ENCODE data around the gene FHAD1. TPM values are rescaled to one million over a fixed set of nuclear protein-coding genes. Genes with fewer than 3 reads are reported as not detected.

The FHAD1 gene
- total RNA-seq, 1 experiment from 2014 or later = 3.5 TPM

DNA sequence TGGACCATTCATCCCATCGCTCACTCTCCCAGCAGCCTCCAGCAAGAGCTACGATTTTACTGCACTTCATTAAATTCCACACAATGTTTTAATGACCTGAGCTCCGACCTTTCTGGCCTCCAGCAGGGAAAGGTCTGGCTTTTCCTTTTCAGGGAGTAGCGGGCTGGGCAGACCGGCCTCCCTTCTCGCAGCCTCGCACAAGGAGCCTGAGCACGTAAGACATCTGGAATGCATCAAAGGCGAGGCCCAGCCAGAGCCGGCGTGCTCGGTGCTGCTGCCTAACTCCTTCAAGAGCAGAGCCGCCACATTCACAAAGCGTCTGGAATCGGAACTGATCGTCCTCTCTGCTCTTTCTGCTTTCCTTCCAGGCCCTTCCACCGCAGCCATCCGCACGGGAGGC is 32.5 kb upstream of the FHAD1 start:
- RAD21 ChIA-PET (ENCODE audit: low non-redundant PET in 1 of 2, low total read pairs in 2 of 2, uncharacterized antibody in 2 of 2, unreplicated experiment in 2 of 2) = no interaction called here
- TF ChIP-seq SIN3A (IDR thresholded peaks at IDR 0.05; ENCODE audit: low read depth) (no peak), RAD21 (IDR thresholded peaks at IDR 0.05; ENCODE audit: low read depth) (no peak), REST (IDR thresholded peaks at IDR 0.05; ENCODE audit: low read depth) (no peak), ZBTB33 (IDR thresholded peaks at IDR 0.05; ENCODE audit: extremely low read depth, insufficient replicate concordance, low read length) (no peak), EGR1 (IDR thresholded peaks at IDR 0.05; ENCODE audit: low read depth) (no peak), CBX3 (IDR thresholded peaks at IDR 0.05; ENCODE audit: low read depth) (no peak), TCF7L2 (IDR thresholded peaks at IDR 0.05; ENCODE audit: borderline replicate concordance, extremely low read depth, insufficient read depth, insufficient read length) (no peak)
- TF ChIP-seq, protein P1, sequence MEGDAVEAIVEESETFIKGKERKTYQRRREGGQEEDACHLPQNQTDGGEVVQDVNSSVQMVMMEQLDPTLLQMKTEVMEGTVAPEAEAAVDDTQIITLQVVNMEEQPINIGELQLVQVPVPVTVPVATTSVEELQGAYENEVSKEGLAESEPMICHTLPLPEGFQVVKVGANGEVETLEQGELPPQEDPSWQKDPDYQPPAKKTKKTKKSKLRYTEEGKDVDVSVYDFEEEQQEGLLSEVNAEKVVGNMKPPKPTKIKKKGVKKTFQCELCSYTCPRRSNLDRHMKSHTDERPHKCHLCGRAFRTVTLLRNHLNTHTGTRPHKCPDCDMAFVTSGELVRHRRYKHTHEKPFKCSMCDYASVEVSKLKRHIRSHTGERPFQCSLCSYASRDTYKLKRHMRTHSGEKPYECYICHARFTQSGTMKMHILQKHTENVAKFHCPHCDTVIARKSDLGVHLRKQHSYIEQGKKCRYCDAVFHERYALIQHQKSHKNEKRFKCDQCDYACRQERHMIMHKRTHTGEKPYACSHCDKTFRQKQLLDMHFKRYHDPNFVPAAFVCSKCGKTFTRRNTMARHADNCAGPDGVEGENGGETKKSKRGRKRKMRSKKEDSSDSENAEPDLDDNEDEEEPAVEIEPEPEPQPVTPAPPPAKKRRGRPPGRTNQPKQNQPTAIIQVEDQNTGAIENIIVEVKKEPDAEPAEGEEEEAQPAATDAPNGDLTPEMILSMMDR (IDR thresholded peaks at IDR 0.05 in 2 of 3, conservative IDR thresholded peaks at IDR 0.05 in 1 of 3; ENCODE audit: borderline replicate concordance in 1 of 3, insufficient read depth in 1 of 3, low read depth in 2 of 3, low read length in 2 of 3) = no peak
- TF ChIP-seq, protein P2, sequence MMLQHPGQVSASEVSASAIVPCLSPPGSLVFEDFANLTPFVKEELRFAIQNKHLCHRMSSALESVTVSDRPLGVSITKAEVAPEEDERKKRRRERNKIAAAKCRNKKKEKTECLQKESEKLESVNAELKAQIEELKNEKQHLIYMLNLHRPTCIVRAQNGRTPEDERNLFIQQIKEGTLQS (IDR thresholded peaks at IDR 0.05) = no peak
- H3K4me2 ChIP-seq (ENCODE audit: low read length) = no peak overlapping the region
- POLR2A ChIA-PET = no interaction called here
- no peaks in the 10 kb centered on the region for H3K9me3 ChIP-seq (ENCODE audit: control insufficient read depth in 1 of 2, insufficient read depth in 1 of 2, low read depth in 1 of 2, low read length in 2 of 2)
- no peak for DNase-seq (ENCODE audit: low read depth, low spot score)
- no peak overlapping the region for H3K27ac ChIP-seq (ENCODE audit: low read depth, low read length)
- no peaks in the 10 kb centered on the region for H4K20me1 ChIP-seq (ENCODE audit: insufficient read depth)
- CTCF ChIA-PET = no interaction called here
- peaks cover 34% of the 10 kb centered on the region for H3K79me2 ChIP-seq (ENCODE audit: insufficient read depth, low read length)
- ATAC-seq = no peak
- H3K4me1 ChIP-seq (ENCODE audit: control insufficient read depth in 1 of 2, insufficient read depth in 2 of 2, low read length in 2 of 2) = peaks cover 10 to 17% of the 10 kb centered on the region in 2 experiments; a peak in 3 of 4 replicates
- no peak overlapping the region for H3K4me3 ChIP-seq (replicated peaks in 1 of 2; ENCODE audit: low read depth in 1 of 2, low read length in 2 of 2)
- H3K9me2 ChIP-seq (ENCODE audit: insufficient read depth) = no peaks in the 10 kb centered on the region
- no peak overlapping the region for H2AFZ ChIP-seq (ENCODE audit: low read depth, low read length, poor library complexity, severe bottlenecking)
- intact Hi-C loops (cut with micrococcal nuclease) = no loop called here
- no TSS peak for BruUV-seq (replicated peaks)
- H3K27me3 ChIP-seq (ENCODE audit: insufficient read depth, low read length) = no peaks in the 10 kb centered on the region
- peaks cover 0 to 14% of the 10 kb centered on the region in 2 experiments; a peak in 1 of 4 replicates for H3K36me3 ChIP-seq (ENCODE audit: control insufficient read depth in 1 of 2, insufficient read depth in 2 of 2, low read length in 2 of 2)
- H3K9ac ChIP-seq (ENCODE audit: low read length) = no peak overlapping the region

Measured in HCT116 (cell line).